Caco-2 (cell line): ENCODE measurements around the gene ARL8B. TPM values are rescaled to one million over a fixed set of nuclear protein-coding genes. Genes with fewer than 3 reads are reported as not detected.
A peak's percentile ranks its signal among the peaks of the same experiment; 100 is the strongest.

Experiments used
- BruUV-seq: library from RNA; stranded (reverse); fragments of 400-500 nt; replicated peaks from 2 replicates; lab custom pipeline; 2021; lab: Mats Ljungman, UMichigan
- CTCF ChIA-PET: fragments of 300-600 bp; sonication (Branson Sonifier 250); formaldehyde crosslinking; loops from one replicate; lab custom pipeline; 2022; ENCODE audit warnings: antibody characterized with exemption; lab: Charles Lee
- POLR2A ChIA-PET: fragments of 300-600 bp; sonication (Branson Sonifier 250); formaldehyde crosslinking; loops from one replicate; lab custom pipeline; 2022; ENCODE audit warnings: antibody characterized with exemption; lab: Charles Lee
- DNase-seq, 2 experiments: peaks; one replicate each; pipeline versions ENCODE4 v3.0.0 to v3.0.0-alpha.2; 2020 to 2022
- H3K27me3 ChIP-seq: replicated peaks from 2 replicates; pipeline ENCODE4 v1.6.0; 2011; ENCODE audit warnings: low read length; ENCODE audit not compliant: control insufficient read depth, insufficient read depth
- H3K36me3 ChIP-seq: 2 replicates; pipeline ENCODE4 v1.5.1; 2011; ENCODE audit warnings: low read length; ENCODE audit not compliant: control insufficient read depth, insufficient read depth
- H3K4me1 ChIP-seq: fragments of 250-450 bp; sonication (Bioruptor Pico); 2 replicates; pipeline ENCODE4 v1.5.1; 2020; ENCODE audit warnings: mild to moderate bottlenecking
- H3K4me3 ChIP-seq: 2 replicates; pipeline ENCODE4 v1.5.1; 2011; ENCODE audit warnings: low read depth, mild to moderate bottlenecking, control low read depth, low read length
- H3K9me3 ChIP-seq: fragments of 250-450 bp; sonication (Bioruptor Pico); 2 replicates; pipeline ENCODE4 v1.5.1; 2020; ENCODE audit warnings: mild to moderate bottlenecking, moderate library complexity
- H3K27ac Mint-ChIP-seq: one replicate; pipeline ENCODE4 v1.8.0; 2022; ENCODE audit warnings: mixed read lengths; ENCODE audit not compliant: unreplicated experiment
- H3K27me3 Mint-ChIP-seq: one replicate; pipeline ENCODE4 v1.8.0; 2022; ENCODE audit warnings: mixed read lengths; ENCODE audit not compliant: insufficient read depth, unreplicated experiment
- H3K36me3 Mint-ChIP-seq: one replicate; pipeline ENCODE4 v1.8.0; 2022; ENCODE audit warnings: mild to moderate bottlenecking, mixed read lengths; ENCODE audit not compliant: insufficient read depth, unreplicated experiment
- H3K4me1 Mint-ChIP-seq: one replicate; pipeline ENCODE4 v1.8.0; 2022; ENCODE audit warnings: low read depth, mixed read lengths; ENCODE audit not compliant: unreplicated experiment
- H3K4me3 Mint-ChIP-seq: one replicate; pipeline ENCODE4 v1.8.0; 2022; ENCODE audit warnings: mild to moderate bottlenecking, moderate library complexity, mixed read lengths; ENCODE audit not compliant: unreplicated experiment
- H3K9me3 Mint-ChIP-seq: one replicate; pipeline ENCODE4 v1.8.0; 2022; ENCODE audit warnings: mixed read lengths; ENCODE audit not compliant: unreplicated experiment
- intact Hi-C: fragments of 100-400 bp; cut with micrococcal nuclease; formaldehyde crosslinking; loops from one replicate; pipeline ENCODE4 v1.10.0; 2022; ENCODE audit not compliant: unreplicated experiment
- total RNA-seq: library from RNA; stranded (reverse); gene quantifications from 2 replicates; pipeline ENCODE4 v1.2.3, GENCODE V29; 2022
- TF ChIP-seq, protein P1 (sequence below), 2 experiments: fragments of 200-600 bp in 1 of 2; IDR thresholded peaks; 1 replicate in 1 of 2; 2 replicates in 1 of 2; pipeline versions ENCODE4 v1.5.1 to v1.8.0; 2011 to 2022; ENCODE audit warnings: antibody characterized with exemption in 1 of 2, control low read depth in 1 of 2, inconsistent platforms in 1 of 2, low read depth in 1 of 2, low read length in 1 of 2, mild to moderate bottlenecking in 1 of 2, moderate library complexity in 1 of 2; ENCODE audit not compliant: insufficient read depth in 1 of 2, severe bottlenecking in 1 of 2, unreplicated experiment in 1 of 2

The ARL8B gene
- total RNA-seq, 1 experiment from 2014 or later = 65.0 TPM

DNA sequence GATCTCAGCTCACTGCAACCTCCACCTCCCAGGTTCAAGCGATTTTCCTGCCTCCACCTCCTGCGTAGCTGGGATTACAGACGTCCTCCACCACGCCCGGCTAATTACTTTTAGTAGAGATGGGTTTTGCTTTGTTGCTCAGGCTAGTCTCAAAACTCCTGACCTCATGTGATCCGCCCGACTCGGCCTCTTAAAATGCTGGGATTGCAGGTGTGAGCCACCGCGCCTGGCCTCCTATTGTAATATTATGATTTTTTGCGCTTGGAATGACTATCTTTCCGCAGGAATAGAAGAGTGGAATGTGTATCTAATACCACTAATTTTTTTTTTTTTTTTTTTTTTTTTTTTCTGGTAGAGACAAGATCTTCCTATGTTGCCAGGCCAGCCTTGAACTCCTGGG, 1.8 kb downstream of the ARL8B start:
- peak overlapping the region; percentile 84 for H3K27ac Mint-ChIP-seq
- Histone ChIP-seq H3K9me3 (no peaks in the 10 kb centered on the region), H3K36me3 (no peaks in the 10 kb centered on the region), H3K27me3 (no peaks in the 10 kb centered on the region), H3K4me3 (peak overlapping the region; percentile 99), H3K4me1 (peaks cover 3% of the 10 kb centered on the region; the same call in 1 of the 2 replicates)
- H3K9me3 Mint-ChIP-seq = no peaks in the 10 kb centered on the region
- intact Hi-C loops = loop anchor here (2.0 to 10.0 kb wide), 3 partner anchors 15 to 632 kb away; partner anchors contain the start of gene ITPR1
- peaks cover 14% of the 10 kb centered on the region for H3K4me1 Mint-ChIP-seq
- no peaks in the 10 kb centered on the region for H3K27me3 Mint-ChIP-seq
- H3K36me3 Mint-ChIP-seq = peaks cover 20% of the 10 kb centered on the region
- no peak for DNase-seq
- POLR2A ChIA-PET = interaction anchor here (0.7 to 1.1 kb wide), 3 partner anchors 15 to 148 kb away, joined by 3 to 5 read pairs (median 3); no protein-coding TSS in a partner anchor
- CTCF ChIA-PET = interaction anchor here (1.4 kb wide), 1 partner anchor 15 kb away, joined by 5 read pairs; no protein-coding TSS in a partner anchor
- BruUV-seq = no TSS peak
- peak overlapping the region; percentile 84 for H3K4me3 Mint-ChIP-seq
- TF ChIP-seq, protein P1, sequence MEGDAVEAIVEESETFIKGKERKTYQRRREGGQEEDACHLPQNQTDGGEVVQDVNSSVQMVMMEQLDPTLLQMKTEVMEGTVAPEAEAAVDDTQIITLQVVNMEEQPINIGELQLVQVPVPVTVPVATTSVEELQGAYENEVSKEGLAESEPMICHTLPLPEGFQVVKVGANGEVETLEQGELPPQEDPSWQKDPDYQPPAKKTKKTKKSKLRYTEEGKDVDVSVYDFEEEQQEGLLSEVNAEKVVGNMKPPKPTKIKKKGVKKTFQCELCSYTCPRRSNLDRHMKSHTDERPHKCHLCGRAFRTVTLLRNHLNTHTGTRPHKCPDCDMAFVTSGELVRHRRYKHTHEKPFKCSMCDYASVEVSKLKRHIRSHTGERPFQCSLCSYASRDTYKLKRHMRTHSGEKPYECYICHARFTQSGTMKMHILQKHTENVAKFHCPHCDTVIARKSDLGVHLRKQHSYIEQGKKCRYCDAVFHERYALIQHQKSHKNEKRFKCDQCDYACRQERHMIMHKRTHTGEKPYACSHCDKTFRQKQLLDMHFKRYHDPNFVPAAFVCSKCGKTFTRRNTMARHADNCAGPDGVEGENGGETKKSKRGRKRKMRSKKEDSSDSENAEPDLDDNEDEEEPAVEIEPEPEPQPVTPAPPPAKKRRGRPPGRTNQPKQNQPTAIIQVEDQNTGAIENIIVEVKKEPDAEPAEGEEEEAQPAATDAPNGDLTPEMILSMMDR (IDR thresholded peaks at IDR 0.05; ENCODE audit: insufficient read depth in 1 of 2, low read depth in 1 of 2, low read length in 1 of 2, severe bottlenecking in 1 of 2, unreplicated experiment in 1 of 2) = no peak

DNA sequence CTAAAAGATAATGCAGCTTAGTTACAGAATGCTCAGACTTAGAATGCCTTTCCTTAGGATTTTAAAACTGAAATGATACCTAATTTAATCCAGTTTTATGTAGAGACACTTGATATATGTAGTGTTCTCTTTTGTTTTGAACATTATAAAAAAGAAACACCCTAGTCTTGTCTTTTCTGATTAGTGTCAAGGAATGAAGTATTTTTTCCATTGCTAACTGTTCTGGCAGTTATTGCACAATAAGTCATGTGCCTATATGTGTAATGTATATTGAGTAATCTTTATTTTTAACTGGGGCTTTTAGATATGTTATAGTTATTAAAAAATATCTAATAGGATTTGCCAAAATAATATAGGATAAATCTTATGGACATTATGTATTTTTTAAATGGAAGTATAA, 4.5 kb downstream of the ARL8B start:
- Histone ChIP-seq H3K27me3 (no peaks in the 10 kb centered on the region), H3K4me3 (no peak overlapping the region), H3K36me3 (no peaks in the 10 kb centered on the region), H3K4me1 (peaks cover 3% of the 10 kb centered on the region; the same call in 1 of the 2 replicates), H3K9me3 (no peaks in the 10 kb centered on the region)
- intact Hi-C loops = loop anchor here (10.0 kb wide), 1 partner anchor 412 kb away; no protein-coding TSS in a partner anchor
- no peak overlapping the region for H3K4me3 Mint-ChIP-seq
- H3K27ac Mint-ChIP-seq = no peak overlapping the region
- ChIA-PET POLR2A (no interaction called here), CTCF (no interaction called here)
- DNase-seq = no peak
- H3K9me3 Mint-ChIP-seq = no peaks in the 10 kb centered on the region
- peaks cover 37% of the 10 kb centered on the region for H3K36me3 Mint-ChIP-seq
- H3K4me1 Mint-ChIP-seq = peaks cover 13% of the 10 kb centered on the region
- TF ChIP-seq, protein P1 (IDR thresholded peaks at IDR 0.05; ENCODE audit: insufficient read depth in 1 of 2, low read depth in 1 of 2, low read length in 1 of 2, severe bottlenecking in 1 of 2, unreplicated experiment in 1 of 2) = no peak
- H3K27me3 Mint-ChIP-seq = no peaks in the 10 kb centered on the region
- no TSS peak for BruUV-seq

DNA sequence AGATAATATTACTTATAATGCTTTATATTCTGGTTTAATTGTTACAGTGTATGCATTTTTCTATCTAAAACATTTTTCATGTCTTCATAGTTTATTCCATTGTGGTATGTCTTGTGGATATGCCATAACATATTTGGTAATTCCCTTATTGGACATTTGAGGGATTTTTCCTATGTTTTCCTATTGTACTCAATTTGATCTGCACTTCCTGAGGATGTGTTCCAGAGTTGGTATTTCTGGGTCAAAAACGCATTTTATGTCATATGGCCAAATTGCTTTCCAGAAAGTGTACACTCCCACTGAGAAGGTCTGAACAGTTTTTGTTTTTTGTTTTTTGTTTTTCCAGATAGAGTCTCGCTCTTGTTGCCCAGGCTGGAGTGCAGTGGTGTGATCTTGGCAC, 6.8 kb downstream of the ARL8B start:
- no peak overlapping the region for H3K4me3 Mint-ChIP-seq
- no peaks in the 10 kb centered on the region; the same call in 1 of the 2 replicates for H3K4me1 ChIP-seq
- no peaks in the 10 kb centered on the region for H3K36me3 ChIP-seq
- intact Hi-C loops = loop anchor here (10.0 kb wide), 1 partner anchor 414 kb away; no protein-coding TSS in a partner anchor
- no peaks in the 10 kb centered on the region for H3K27me3 ChIP-seq
- no peak for DNase-seq
- no TSS peak for BruUV-seq
- H3K27me3 Mint-ChIP-seq = no peaks in the 10 kb centered on the region
- TF ChIP-seq, protein P1 (IDR thresholded peaks at IDR 0.05; ENCODE audit: insufficient read depth in 1 of 2, low read depth in 1 of 2, low read length in 1 of 2, severe bottlenecking in 1 of 2, unreplicated experiment in 1 of 2) = no peak
- no peak overlapping the region for H3K4me3 ChIP-seq
- no peak overlapping the region for H3K27ac Mint-ChIP-seq
- H3K9me3 Mint-ChIP-seq = no peaks in the 10 kb centered on the region
- no peaks in the 10 kb centered on the region for H3K9me3 ChIP-seq
- POLR2A ChIA-PET = no interaction called here
- CTCF ChIA-PET = no interaction called here
- peaks cover 27% of the 10 kb centered on the region for H3K36me3 Mint-ChIP-seq
- H3K4me1 Mint-ChIP-seq = peaks cover 11% of the 10 kb centered on the region
